Measurements from ENCODE around the gene CUTA.

DNA sequence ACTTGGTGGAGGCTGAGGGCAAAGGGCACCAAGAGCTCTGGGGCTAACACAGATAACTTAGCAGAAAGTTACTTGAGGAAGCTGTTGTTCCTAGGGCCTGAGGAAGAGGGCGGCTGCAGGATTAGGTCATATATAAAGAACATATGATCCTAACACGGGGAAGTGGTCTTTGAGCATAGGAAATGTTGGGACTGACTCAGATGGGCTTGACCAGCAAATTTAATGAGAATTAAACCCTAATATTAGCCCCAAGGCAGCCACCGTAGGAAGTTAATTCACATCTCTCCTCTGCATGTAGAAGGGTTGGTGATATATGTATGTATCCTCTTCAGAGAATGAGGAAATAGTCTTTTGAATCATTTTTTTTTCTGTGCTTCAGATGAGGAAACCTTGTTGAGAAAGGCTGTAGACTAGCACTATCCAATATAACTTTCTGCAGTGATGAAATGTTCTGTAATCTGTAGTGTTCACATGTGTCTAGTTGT lies 27.3 kb upstream of the CUTA start:
- TF ChIP-seq EZH2 (IDR thresholded peaks at IDR 0.05; ENCODE audit: insufficient read depth, poor library complexity, severe bottlenecking) (no peak), EZH2phosphoT487 (IDR thresholded peaks at IDR 0.05; ENCODE audit: insufficient read depth, low read depth) (no peak)

All from GM23248 (cell line).